GM21723 (cell line): Measurements from ENCODE around the gene NOXA1.

Source experiments
- ATAC-seq: cut with Tn5 transposase; IDR thresholded peaks from one replicate; pipeline ENCODE4 v1.9.1; 2021; ENCODE audit warnings: mild to moderate bottlenecking, moderate library complexity; ENCODE audit not compliant: unreplicated experiment

The NOXA1 gene

GRCh38 chr9:137452761-137453642, 29.8 kb downstream of the NOXA1 start:
- no peak for ATAC-seq

- ATAC-seq, result no peak
These were observed 30.5 kb downstream of the NOXA1 start for GRCh38 chr9:137453643-137454081.

DNA sequence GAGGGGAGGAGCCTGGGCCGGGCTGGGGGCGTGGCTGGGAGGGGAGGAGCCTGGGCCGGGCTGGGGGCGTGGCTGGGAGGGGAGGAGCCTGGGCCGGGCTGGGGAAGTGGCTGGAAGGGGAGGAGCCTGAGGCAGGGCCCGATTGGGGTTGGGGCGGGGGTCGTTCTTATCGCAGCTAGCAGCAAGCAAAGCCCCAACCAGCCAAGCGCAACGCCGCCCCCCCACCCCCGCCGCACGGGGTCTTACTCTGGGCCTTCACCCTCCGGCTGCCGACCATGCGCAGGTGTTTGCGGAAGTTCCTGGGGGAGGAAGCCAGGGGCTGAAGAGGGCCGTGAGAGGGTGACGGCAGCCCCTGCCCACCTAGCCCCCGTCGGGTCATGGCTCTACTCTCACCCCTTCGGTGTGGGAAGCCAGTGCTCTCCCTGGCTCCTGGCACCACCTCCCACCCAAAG, 31.0 kb downstream of the NOXA1 start:
- ATAC-seq, result no peak

- no peak for ATAC-seq
These were observed 31.6 kb downstream of the NOXA1 start for GRCh38 chr9:137454597-137455358.

- ATAC-seq, result no peak
These were observed 32.3 kb downstream of the NOXA1 start for GRCh38 chr9:137455359-137455991.

- ATAC-seq, result no peak
These were observed 33.1 kb downstream of the NOXA1 start for GRCh38 chr9:137456061-137456863.

GRCh38 chr9:137456864-137457405, 33.7 kb downstream of the NOXA1 start:
- ATAC-seq, result no peak

DNA sequence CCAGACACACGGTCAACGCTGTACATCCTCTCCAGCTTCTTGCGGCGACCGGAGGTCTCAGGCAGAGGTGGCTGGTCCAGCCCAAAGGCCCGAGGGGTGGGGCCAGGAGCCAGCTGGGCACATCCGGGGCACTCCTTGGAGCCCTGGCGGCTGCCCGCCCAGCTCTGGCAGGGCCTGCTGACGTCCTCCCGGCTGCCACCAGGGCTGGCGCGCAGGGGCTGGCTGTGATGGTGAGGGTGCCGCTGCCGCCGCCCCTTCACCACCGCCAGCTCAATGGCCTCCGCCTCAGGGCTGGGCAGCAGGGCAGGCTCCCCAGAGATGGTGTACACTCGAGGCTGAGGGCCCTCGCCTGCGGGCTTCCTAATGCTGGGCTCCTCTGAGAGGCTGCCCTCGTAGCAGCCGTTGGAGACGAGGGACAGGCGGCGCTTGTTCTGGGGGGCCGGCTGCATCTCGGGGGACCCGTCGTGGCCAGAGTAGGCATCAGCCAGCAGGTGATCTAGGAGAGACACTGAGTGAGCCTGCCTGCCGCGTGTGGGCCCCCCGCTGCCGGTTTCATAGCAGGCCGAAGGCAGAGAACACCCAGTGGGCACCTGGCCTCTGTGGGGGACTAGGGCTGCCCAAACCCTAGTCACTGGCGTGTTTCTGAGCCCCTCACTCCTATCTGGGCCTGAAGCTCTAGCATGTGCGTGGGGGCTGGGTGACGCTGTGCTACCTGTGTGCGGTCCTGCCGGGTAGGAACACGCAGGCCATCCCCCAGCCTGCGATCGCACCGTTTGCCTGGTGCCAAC, 34.4 kb downstream of the NOXA1 start:
- ATAC-seq, result no peak

GRCh38 chr9:137458194-137459151, 35.3 kb downstream of the NOXA1 start:
- ATAC-seq, result peak; percentile 19

GRCh38 chr9:137459152-137459600, 36.0 kb downstream of the NOXA1 start, which contains the start of gene NSMF:
NSMF (minus strand) TSS chr9:137459334; CDS start chr9:137459102, 232 bp downstream.
- peak; percentile 76 for ATAC-seq

- no peak for ATAC-seq
These were observed 36.6 kb downstream of the NOXA1 start for GRCh38 chr9:137459601-137460362.

- ATAC-seq, result no peak
These were observed 37.4 kb downstream of the NOXA1 start for GRCh38 chr9:137460363-137461315.

- no peak for ATAC-seq
These were observed 38.1 kb downstream of the NOXA1 start for GRCh38 chr9:137461316-137461662.

- ATAC-seq, result no peak
These were observed 38.6 kb downstream of the NOXA1 start for GRCh38 chr9:137461663-137462395.

DNA sequence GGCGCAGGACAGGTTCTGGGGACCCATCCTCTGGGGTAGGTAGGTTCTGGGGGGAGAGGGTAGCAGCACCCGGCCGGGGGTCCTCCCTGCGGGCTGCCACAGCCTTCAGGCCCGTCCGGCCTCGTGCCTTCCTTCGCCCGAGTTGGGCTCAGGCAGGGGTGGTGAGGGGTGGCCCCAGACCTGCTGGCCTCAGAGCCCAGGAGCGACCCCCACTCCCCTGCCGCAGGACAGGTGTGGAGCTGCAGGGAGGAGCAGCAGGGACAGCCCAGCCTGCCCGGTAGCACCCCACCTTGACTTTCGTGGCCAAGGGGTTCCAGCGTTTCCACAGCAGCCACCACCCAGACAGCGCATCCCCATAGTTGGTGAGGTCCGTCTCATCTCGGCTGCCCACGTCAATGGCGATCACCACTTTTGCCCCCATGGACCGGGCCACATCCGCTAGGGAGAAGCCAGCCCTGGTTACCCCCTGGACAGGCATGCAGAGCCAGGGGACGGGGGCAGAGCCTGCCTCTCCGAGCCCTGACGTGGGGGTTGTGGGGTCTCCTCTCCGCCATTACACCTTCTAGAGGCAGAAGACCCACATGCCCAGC, 39.3 kb downstream of the NOXA1 start:
- ATAC-seq, result no peak
